ENCODE results near the gene KRT1.
"Not testable (repeated sequence)": the region's sequence is repeated elsewhere in the genome, so short reads cannot be mapped to it uniquely, and the experiment has no call there.

Gene KRT1

GRCh38 chr12:52721838-52722470 lies 41.7 kb upstream of the KRT1 start:
- POLR2A ChIA-PET = no interaction called here
- no peak for DNase-seq (ENCODE audit: extremely low spot score)
- TF ChIP-seq CTCF (IDR thresholded peaks at IDR 0.05; ENCODE audit: control extremely low read depth, extremely low read depth, low read depth, missing control alignments) = no peak
- CTCF ChIA-PET = no interaction called here

- CTCF ChIA-PET = no interaction called here
- no peak for DNase-seq (ENCODE audit: extremely low spot score)
- POLR2A ChIA-PET = no interaction called here
- no peak for TF ChIP-seq CTCF (IDR thresholded peaks at IDR 0.05; ENCODE audit: control extremely low read depth, extremely low read depth, low read depth, missing control alignments)
Observed at GRCh38 chr12:52720365-52720886, 40.2 kb upstream of the KRT1 start.

GRCh38 chr12:52716061-52716460 lies 35.9 kb upstream of the KRT1 start:
- ChIA-PET POLR2A (interaction anchor here (0.5 kb wide), 1 partner anchor 31 kb away, joined by 3 read pairs; no protein-coding TSS in a partner anchor), CTCF (interaction anchor here (1.7 kb wide), 1 partner anchor 13 kb away, joined by 4 read pairs; no protein-coding TSS in a partner anchor)
- TF ChIP-seq CTCF (IDR thresholded peaks at IDR 0.05; ENCODE audit: control extremely low read depth, extremely low read depth, low read depth, missing control alignments) = no peak
- no peak for DNase-seq (ENCODE audit: extremely low spot score)

GRCh38 chr12:52715416-52715815 lies 35.2 kb upstream of the KRT1 start:
- no peak for DNase-seq (ENCODE audit: extremely low spot score)
- ChIA-PET CTCF (interaction anchor here (1.1 to 1.7 kb wide), 2 partner anchors 14 to 16 kb away, joined by 3 to 4 read pairs; no protein-coding TSS in a partner anchor), POLR2A (interaction anchor here (0.5 kb wide), 1 partner anchor 30 kb away, joined by 3 read pairs; no protein-coding TSS in a partner anchor)
- no peak for TF ChIP-seq CTCF (IDR thresholded peaks at IDR 0.05; ENCODE audit: control extremely low read depth, extremely low read depth, low read depth, missing control alignments)

- no peak for DNase-seq (ENCODE audit: extremely low spot score)
- TF ChIP-seq CTCF (IDR thresholded peaks at IDR 0.05; ENCODE audit: control extremely low read depth, extremely low read depth, low read depth, missing control alignments) = no peak
- ChIA-PET POLR2A (no interaction called here), CTCF (interaction anchor here (1.1 to 1.7 kb wide), 2 partner anchors 14 to 16 kb away, joined by 3 to 4 read pairs; no protein-coding TSS in a partner anchor)
Observed at GRCh38 chr12:52714887-52715281, 34.7 kb upstream of the KRT1 start.

- no peak for TF ChIP-seq CTCF (IDR thresholded peaks at IDR 0.05; ENCODE audit: control extremely low read depth, extremely low read depth, low read depth, missing control alignments)
- DNase-seq (ENCODE audit: extremely low spot score) = no peak
- ChIA-PET CTCF (interaction anchor here (1.1 kb wide), 1 partner anchor 15 kb away, joined by 3 read pairs; no protein-coding TSS in a partner anchor), POLR2A (no interaction called here)
Observed at GRCh38 chr12:52713960-52714886, 34.0 kb upstream of the KRT1 start.

- DNase-seq (ENCODE audit: extremely low spot score); POLR2A ChIA-PET: not testable (repeated sequence)
- CTCF ChIA-PET = interaction anchor here (1.4 kb wide), 1 partner anchor 385 kb away, joined by 3 read pairs; no protein-coding TSS in a partner anchor
Observed at GRCh38 chr12:52712122-52712521, 31.9 kb upstream of the KRT1 start.
